DMS 273 (cell line): ENCODE measurements around the gene CMTM8.

Experiments
- DNase-seq: peaks from one replicate; lab custom pipeline; 2025; ENCODE audit not compliant: unreplicated experiment; lab: John Stamatoyannopoulos, UW

CMTM8 gene

GRCh38 chr3:32274306-32274705 is 35.8 kb downstream of the CMTM8 start:
- no peak for DNase-seq

DNA sequence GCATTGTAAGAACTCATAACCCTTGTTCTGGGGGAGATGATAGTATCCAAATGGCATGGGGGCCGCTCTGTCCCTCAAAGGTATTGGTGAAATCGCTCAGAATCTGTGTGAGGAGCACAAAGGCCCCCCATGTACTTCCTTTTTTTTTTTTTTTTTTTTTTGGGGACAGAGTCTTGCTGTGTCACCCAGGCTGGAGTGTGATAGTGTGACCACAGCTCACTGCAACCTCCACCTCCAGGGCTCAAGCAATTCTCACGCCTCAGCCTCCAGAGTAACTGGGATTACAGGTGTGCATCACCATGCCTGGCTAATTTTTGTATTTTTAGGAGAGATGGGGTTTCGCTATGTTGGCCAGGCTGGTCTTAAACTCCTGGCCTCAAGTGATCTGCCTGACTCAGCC is 37.0 kb downstream of the CMTM8 start:
- DNase-seq = no peak

GRCh38 chr3:32276279-32276841 is 37.9 kb downstream of the CMTM8 start:
- DNase-seq = no peak

DNA sequence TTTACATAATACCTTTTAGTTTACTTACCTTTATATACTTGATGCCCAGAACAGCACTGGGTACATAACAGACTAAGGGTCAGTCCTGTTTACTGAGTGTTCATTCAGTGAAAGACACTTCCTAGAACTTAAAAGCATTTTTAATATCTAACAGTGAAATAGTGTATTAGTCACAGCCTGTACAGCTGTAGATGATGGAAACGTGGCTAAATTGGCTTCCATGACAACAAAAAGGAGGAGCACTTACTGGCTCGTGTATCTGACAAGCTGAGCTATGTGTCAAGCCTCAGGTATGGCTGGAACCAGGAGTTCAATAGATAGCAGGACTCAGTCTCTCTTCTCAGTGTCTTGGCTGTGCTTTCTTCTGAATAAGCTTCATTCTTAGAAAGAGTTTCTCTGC is 40.2 kb downstream of the CMTM8 start:
- DNase-seq = no peak

GRCh38 chr3:32280262-32280910 is 41.9 kb downstream of the CMTM8 start:
- no peak for DNase-seq

- DNase-seq = no peak
These were observed 43.2 kb downstream of the CMTM8 start for GRCh38 chr3:32281570-32282106.

- DNase-seq = no peak
These were observed 44.2 kb downstream of the CMTM8 start for GRCh38 chr3:32282578-32283154.

DNA sequence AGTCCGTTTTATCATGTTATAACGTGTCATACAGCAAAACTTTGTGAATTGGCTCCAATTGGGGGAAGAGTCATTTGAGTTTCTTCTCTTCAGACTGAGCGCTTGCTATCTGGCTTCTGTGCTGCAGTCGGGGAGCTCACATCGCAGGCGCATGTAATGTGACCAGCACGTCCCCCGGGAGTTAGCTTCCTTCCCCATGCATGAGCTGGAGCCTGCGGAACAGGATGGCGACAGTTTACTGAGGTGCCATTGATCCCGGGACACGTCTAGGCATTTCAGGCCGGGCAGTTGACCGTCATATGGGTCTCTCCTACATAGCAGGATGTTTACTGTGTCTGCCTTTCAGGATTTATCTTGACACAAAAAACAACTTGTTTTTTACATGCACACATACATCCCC is 44.8 kb downstream of the CMTM8 start:
- no peak for DNase-seq

DNA sequence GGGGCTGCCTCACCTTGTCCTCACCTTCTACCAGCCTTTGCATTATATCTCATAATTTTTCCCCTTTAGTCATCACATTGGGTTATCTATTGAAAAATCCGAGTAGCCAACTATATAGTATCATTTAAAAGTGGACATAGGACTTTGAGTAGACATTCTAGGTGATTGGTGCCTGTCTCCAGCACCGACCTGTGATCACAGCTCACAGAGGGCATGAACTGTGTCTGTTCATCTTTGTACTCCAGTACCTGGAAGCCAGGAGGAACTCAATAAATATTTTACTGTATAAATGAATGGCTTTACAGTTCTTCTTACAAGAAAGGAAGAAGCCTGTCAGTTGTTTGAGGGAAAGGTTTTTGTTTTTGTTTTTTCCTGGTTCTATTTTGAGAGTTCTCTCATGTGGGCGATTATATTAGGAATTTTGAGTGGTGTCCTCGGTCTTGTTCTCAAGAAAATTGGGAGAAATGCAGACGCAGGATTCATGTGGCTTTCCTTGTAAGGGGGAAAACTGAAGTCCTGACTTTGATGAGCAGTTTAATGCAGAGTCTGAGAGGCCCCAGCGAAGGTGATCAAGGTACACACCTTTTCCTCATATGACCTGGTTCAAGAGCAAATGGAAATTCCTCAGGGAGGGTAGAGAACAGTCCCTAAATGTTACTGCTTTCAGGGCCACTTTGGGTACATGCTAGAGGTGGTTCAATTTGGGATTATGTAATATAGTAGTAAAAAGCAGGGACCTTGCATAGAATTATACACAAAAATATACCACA is 46.1 kb downstream of the CMTM8 start:
- no peak for DNase-seq

DNA sequence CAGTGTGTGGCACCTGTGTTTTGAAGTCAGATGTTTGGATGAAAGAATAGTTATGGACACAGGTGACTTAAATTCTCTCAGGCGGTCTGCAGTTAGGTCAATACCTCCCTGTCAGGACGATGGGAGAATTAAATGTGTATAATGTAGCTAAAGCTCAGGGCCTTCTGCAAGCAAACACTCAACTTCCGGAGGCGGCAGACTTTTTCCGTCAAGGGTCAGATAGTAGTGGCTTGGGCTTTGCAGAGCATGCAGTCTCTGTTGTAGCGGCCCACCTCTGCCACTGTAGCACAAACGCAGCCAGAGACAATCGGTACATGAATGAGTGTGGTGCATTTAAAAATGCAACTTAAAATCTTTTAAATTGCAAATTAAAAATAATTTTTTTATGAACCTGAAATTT is 47.4 kb downstream of the CMTM8 start:
- DNase-seq = no peak

- no peak for DNase-seq
These were observed 50.3 kb downstream of the CMTM8 start for GRCh38 chr3:32288819-32289218.

DNA sequence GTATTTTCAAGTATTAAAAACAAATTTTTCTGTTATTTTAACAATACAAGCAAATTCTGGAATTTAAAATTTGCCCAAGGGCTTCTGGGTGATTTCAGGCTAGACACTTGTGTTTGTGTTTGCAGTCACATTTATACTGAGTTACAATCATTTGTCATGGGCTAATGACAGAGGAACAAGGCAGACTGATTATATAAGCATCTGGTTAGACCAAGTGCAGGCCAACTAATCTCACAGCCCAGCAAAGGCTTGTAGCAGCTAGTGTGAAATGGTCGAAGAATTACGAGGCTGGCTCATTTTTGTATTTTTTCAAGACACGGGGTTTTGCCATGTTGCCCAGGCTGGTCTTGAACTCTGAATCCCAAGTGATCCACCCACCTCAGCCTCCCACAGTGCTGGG is 52.1 kb downstream of the CMTM8 start:
- no peak for DNase-seq

DNA sequence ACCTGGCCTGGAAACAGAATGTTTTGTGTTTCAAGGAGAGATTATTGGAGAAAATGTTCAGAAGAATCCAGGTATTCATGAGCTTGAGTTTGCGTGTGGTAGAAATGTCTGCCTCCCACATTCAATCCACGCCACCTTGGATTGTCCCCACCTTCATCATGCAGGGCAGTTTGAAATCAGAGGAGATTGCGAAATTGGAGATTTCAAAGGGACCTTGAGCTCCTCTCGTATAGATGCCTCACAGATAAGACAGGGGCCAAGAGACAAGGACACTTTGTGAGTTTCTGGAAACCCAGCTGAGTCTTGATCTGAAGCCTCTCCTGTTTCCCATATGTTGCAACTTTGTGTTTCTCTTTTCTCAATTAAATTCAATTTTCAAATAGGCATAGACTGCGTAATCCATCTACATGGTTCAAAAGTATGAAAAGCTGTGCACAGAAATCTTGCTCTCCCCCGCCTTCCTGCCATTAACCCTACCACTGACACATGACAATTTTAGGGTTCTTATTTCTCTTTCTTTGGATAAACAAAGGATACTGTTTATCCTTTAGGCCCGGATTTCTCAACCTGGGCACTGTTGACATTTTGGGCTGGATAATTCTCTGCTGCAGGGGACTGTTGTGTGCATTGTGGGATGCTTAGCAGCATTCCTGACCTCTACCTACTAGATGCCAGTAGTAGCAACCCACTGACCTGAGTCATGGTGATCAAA is 53.8 kb downstream of the CMTM8 start:
- no peak for DNase-seq

DNA sequence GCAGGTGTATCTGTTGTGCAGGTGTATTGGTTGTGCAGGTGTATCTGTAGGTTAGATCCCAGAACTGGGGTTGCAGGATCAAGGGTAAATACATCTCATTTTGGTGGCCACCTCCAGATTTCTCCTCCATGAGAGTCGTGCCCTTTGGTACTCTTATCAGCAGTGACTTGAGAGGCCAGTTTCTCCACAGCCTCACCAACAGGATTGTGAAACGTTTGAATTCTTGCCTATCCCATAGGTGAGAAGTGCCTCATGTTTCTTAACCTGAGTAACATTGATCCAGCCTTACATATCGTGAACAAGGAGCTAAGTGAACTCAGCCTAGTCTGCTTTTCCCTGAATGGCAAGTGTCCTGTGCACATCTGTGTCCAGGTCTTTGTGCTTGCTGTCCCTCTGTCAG is 55.4 kb downstream of the CMTM8 start:
- DNase-seq = no peak

DNA sequence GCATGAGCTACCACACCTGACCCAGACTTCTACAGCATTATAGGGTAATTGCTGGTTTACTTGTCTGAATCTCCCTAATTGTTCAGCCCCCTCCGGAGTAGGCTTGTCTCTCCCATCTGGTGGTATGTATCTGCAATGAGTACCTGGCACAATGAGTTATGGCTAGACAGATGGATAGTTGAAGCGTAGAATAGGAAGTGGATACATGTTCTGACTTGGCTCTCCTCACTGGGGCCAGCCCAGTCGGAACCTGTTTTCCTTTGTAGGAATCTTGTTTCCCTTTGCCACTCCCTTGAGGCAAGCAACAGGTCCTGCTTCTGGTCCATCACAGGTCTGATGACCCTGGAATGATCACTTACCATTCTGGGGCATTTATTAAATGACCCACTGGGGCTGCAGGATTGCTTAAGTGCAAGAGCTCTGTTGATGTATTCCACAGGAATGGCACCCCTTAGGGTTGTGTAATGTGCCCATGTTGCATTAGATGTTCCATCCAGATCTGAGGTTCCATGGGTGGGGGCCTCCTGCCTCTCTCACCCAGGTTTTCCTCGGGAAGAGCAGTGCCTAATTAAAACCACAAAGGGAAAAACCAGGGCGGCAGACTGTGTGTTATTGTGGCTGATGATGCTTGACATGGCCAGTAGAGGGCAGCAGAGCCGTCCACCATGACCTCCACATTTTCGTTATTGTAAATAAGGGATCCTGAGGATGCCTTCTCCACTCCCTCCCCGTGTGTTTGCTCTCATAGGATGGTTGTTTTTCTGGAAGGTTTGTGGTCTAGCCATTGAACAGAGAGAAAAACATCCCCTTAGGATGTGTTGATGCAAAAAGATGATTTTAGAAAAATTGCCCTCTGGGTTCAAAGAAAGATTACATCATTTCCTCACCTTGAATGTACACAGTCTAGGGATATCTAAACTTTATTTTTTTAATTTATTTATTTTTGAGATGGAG is 58.0 kb downstream of the CMTM8 start:
- peak; percentile 87 for DNase-seq

DNA sequence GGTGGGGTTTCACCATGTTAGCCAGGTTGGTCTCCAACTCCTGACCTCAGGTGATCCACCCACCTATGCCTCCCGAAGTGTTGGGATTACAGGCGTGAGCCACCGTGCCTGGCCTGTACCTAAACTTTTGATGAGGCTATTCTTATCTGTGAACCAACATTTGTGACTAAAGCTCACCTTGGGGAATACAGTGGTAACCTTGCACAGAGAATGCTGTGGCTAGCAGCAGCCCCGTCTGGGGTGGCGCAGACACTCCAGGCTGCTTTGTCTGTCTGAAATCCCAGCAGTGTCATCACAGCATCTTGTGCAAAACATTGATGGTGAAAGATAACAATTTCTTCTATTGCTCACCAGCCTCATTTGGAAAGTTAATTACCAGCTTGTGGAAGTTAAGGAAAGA is 58.9 kb downstream of the CMTM8 start:
- DNase-seq = no peak

DNA sequence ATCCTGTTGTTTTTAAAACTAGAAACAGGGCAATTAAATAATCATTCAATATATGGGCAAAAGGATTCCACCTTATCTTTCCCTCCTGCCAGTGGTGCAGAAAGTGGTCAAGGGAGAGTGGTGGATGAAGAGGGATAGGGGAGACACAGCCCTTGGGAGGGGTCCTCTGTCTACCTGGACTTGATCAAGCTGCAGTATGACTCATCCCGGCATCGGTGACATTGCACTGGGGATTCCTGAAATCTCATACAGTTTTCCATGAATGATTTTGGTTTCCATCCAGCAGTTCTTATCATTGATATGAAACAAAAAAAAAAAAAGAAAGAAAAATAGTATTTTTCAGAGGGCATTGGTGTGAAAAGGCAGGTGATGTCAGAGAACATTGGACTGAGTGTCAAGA is 62.9 kb downstream of the CMTM8 start:
- no peak for DNase-seq

GRCh38 chr3:32302601-32303398 is 64.3 kb downstream of the CMTM8 start:
- DNase-seq = no peak

GRCh38 chr3:32303399-32303747 is 64.9 kb downstream of the CMTM8 start:
- DNase-seq = no peak
